H9 (cell line): Measurements from ENCODE around the gene CRYBA1. TPM values are rescaled to one million over a fixed set of nuclear protein-coding genes. Genes with fewer than 3 reads are reported as not detected.

Experiments
- DNase-seq: peaks from one replicate; pipeline ENCODE4 v3.0.0-alpha.2; 2017
- H2AFZ ChIP-seq: one replicate; pipeline ENCODE4 v1.6.1; 2013; ENCODE audit warnings: mild to moderate bottlenecking, low read length, control low read depth, moderate library complexity
- H2AK5ac ChIP-seq: 2 replicates; pipeline ENCODE4 v1.6.1; 2013; ENCODE audit warnings: low read length, control low read depth, mixed read lengths; ENCODE audit not compliant: insufficient read length
- H2BK120ac ChIP-seq: one replicate; pipeline ENCODE4 v1.6.1; 2013; ENCODE audit warnings: low read depth, mild to moderate bottlenecking, low read length, control low read depth, inconsistent platforms; ENCODE audit not compliant: poor library complexity, severe bottlenecking
- H2BK12ac ChIP-seq: 2 replicates; pipeline ENCODE4 v1.6.1; 2013; ENCODE audit warnings: low read length, control low read depth, mixed read lengths, low read depth; ENCODE audit not compliant: insufficient read length
- H2BK15ac ChIP-seq: 2 replicates; pipeline ENCODE4 v1.6.1; 2013; ENCODE audit warnings: low read depth, low read length, control low read depth
- H2BK20ac ChIP-seq: one replicate; pipeline ENCODE4 v1.6.1; 2013; ENCODE audit warnings: low read depth, mild to moderate bottlenecking, low read length, control low read depth, inconsistent platforms; ENCODE audit not compliant: poor library complexity, severe bottlenecking
- H2BK5ac ChIP-seq: 2 replicates; pipeline ENCODE4 v1.6.1; 2013; ENCODE audit warnings: low read length, control low read depth, mixed read lengths; ENCODE audit not compliant: insufficient read length
- H3K14ac ChIP-seq: 2 replicates; pipeline ENCODE4 v1.6.1; 2013; ENCODE audit warnings: low read length, control low read depth; ENCODE audit not compliant: insufficient read depth
- H3K18ac ChIP-seq: 2 replicates; pipeline ENCODE4 v1.6.1; 2013; ENCODE audit warnings: low read depth, mild to moderate bottlenecking, mixed read lengths, low read length, control low read depth; ENCODE audit not compliant: insufficient read length
- H3K23ac ChIP-seq: 2 replicates; pipeline ENCODE4 v1.6.1; 2013; ENCODE audit warnings: low read length, control low read depth, mixed read lengths, low read depth; ENCODE audit not compliant: insufficient read length
- H3K23me2 ChIP-seq: 2 replicates; pipeline ENCODE4 v1.6.1; 2013; ENCODE audit warnings: low read depth, mild to moderate bottlenecking, mixed read lengths, low read length, control low read depth; ENCODE audit not compliant: insufficient read length, poor library complexity, severe bottlenecking
- H3K27ac ChIP-seq: 2 replicates; pipeline ENCODE4 v1.5.1; 2013; ENCODE audit warnings: low read length, control low read depth, mixed read lengths, low read depth; ENCODE audit not compliant: insufficient read length
- H3K27me3 ChIP-seq: 2 replicates; pipeline ENCODE4 v1.6.1; 2013; ENCODE audit warnings: low read length, control low read depth, inconsistent platforms; ENCODE audit not compliant: insufficient read depth
- H3K4ac ChIP-seq: 2 replicates; pipeline ENCODE4 v1.6.1; 2013; ENCODE audit warnings: low read depth, mild to moderate bottlenecking, control low read depth, inconsistent platforms, low read length, moderate library complexity
- H3K4me1 ChIP-seq: 2 replicates; pipeline ENCODE4 v1.6.1; 2013; ENCODE audit warnings: low read length, control low read depth, inconsistent platforms; ENCODE audit not compliant: insufficient read depth
- H3K4me2 ChIP-seq: 2 replicates; pipeline ENCODE4 v1.6.1; 2013; ENCODE audit warnings: low read length, control low read depth, mixed read lengths; ENCODE audit not compliant: insufficient read length, insufficient read depth
- H3K56ac ChIP-seq: 2 replicates; pipeline ENCODE4 v1.6.1; 2013; ENCODE audit warnings: low read depth, mild to moderate bottlenecking, mixed read lengths, low read length, control low read depth; ENCODE audit not compliant: insufficient read length
- H3K79me1 ChIP-seq: 2 replicates; pipeline ENCODE4 v1.6.1; 2013; ENCODE audit warnings: low read depth, mild to moderate bottlenecking, moderate library complexity, low read length, control low read depth, inconsistent platforms; ENCODE audit not compliant: insufficient read depth, poor library complexity, severe bottlenecking
- H3K79me2 ChIP-seq: 2 replicates; pipeline ENCODE4 v1.6.1; 2013; ENCODE audit warnings: low read length, control low read depth, inconsistent platforms; ENCODE audit not compliant: insufficient read depth
- H3K9ac ChIP-seq: 2 replicates; pipeline ENCODE4 v1.6.1; 2013; ENCODE audit warnings: low read length, control low read depth, mixed read lengths; ENCODE audit not compliant: insufficient read length; ENCODE audit errors: extremely low read depth
- H3K9me3 ChIP-seq: one replicate; pipeline ENCODE4 v1.6.1; 2013; ENCODE audit warnings: low read depth, low read length, inconsistent platforms; ENCODE audit not compliant: control insufficient read depth
- H3T11ph ChIP-seq: one replicate; pipeline ENCODE4 v1.6.1; 2013; ENCODE audit warnings: mild to moderate bottlenecking, low read length, control low read depth, inconsistent platforms
- H4K20me1 ChIP-seq: one replicate; pipeline ENCODE4 v1.6.1; 2013; ENCODE audit not compliant: control insufficient read depth, insufficient read length, insufficient read depth
- H4K5ac ChIP-seq: 2 replicates; pipeline ENCODE4 v1.6.1; 2013; ENCODE audit warnings: low read depth, mild to moderate bottlenecking, mixed read lengths, low read length, control low read depth; ENCODE audit not compliant: insufficient read length
- H4K8ac ChIP-seq: replicated peaks from 2 replicates; pipeline ENCODE4 v1.6.1; 2013; ENCODE audit warnings: low read length, control low read depth, mixed read lengths, low read depth; ENCODE audit not compliant: insufficient read length
- H4K91ac ChIP-seq: 2 replicates; pipeline ENCODE4 v1.6.1; 2013; ENCODE audit warnings: low read depth, mild to moderate bottlenecking, moderate library complexity, mixed read lengths, low read length, control low read depth; ENCODE audit not compliant: insufficient read length
- H3K27ac Mint-ChIP-seq, 3 experiments: 2 replicates in 2 of 3; 3 replicates in 1 of 3; pipeline ENCODE4 v1.8.0; 2020 to 2021; ENCODE audit warnings: mixed read lengths in 3 of 3, mild to moderate bottlenecking in 1 of 3, moderate library complexity in 1 of 3
- H3K27me3 Mint-ChIP-seq: 2 replicates; pipeline ENCODE4 v1.8.0; 2021; ENCODE audit warnings: low read depth, mild to moderate bottlenecking, moderate library complexity, mixed read lengths
- H3K36me3 Mint-ChIP-seq, 3 experiments: 2 replicates in 2 of 3; 3 replicates in 1 of 3; pipeline ENCODE4 v1.8.0; 2020 to 2021; ENCODE audit warnings: low read depth in 3 of 3, mixed read lengths in 3 of 3; ENCODE audit not compliant: insufficient read depth in 1 of 3
- H3K4me1 Mint-ChIP-seq, 2 experiments: 2 replicates each; pipeline ENCODE4 v1.8.0; 2020; ENCODE audit warnings: mixed read lengths in 2 of 2
- H3K4me3 Mint-ChIP-seq, 2 experiments: 2 replicates in 1 of 2; 3 replicates in 1 of 2; pipeline ENCODE4 v1.8.0; 2020 to 2021; ENCODE audit warnings: mild to moderate bottlenecking in 2 of 2, mixed read lengths in 2 of 2, moderate library complexity in 1 of 2
- H3K9me3 Mint-ChIP-seq, 2 experiments: 2 replicates in 1 of 2; 3 replicates in 1 of 2; pipeline ENCODE4 v1.8.0; 2020; ENCODE audit warnings: mild to moderate bottlenecking in 2 of 2, mixed read lengths in 2 of 2, moderate library complexity in 1 of 2
- WGBS: extraction: QIAGEN DNeasy Blood & Tissue Kit; methylation state at CpG from one replicate; pipeline ENCODE4 v1.1.7; 2013; ENCODE audit warnings: missing lambda C conversion rate, low lambda C conversion rate, mixed read lengths; ENCODE audit not compliant: insufficient read length; ENCODE audit errors: extremely low coverage; 5-methylcytosine and 5-hydroxymethylcytosine counted together
- total RNA-seq: library from RNA; stranded (reverse); gene quantifications from 2 replicates; pipeline ENCODE4 v1.2.1, GENCODE V29; 2021
- TF ChIP-seq, protein P1 (sequence below): fragments of 200-600 bp; sonication (generic); conservative IDR thresholded peaks from 3 replicates; pipeline ENCODE4 v1.8.0; 2021; ENCODE audit warnings: antibody characterized with exemption, mild to moderate bottlenecking

CRYBA1 gene
- total RNA-seq, 1 experiment from 2014 or later: not detected

DNA sequence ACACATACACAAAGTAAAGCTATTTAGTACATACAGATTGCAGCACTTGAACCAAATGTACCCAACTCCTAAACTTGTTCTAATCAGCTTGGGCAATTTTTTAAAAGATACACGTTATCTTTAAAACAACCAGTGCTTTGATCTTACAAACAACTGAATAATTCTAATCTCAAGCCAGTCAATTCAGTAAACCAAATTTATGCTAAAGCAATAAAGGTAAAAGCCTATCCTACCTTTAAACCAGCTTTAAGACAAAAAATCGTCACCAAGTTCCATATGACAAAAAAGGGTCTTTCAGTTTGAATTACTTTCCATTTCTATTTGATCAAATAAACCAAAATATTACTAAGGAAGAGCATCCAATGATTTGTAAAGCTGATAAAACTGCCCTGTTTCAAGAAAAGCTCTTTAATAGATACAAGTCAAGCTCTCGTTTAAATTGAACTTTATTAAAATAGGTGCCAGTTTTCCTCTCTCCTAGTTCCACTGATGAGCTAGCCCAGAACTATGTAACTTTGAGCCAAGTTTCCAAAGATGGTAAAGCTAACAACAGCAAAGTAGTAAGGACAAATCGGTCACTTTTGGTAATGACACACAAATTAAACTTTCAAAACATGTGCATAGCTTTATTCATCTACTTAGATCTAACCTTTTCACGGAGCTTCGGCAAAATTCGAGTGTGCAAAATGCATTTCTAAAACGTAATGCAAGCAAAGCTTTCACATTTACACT, 10.2 kb downstream of the CRYBA1 start:
- H3K4me1 Mint-ChIP-seq: no peaks in the 10 kb centered on the region; a peak in 2 of 4 replicates
- H3K4me3 Mint-ChIP-seq: no peak overlapping the region
- TF ChIP-seq, protein P1, sequence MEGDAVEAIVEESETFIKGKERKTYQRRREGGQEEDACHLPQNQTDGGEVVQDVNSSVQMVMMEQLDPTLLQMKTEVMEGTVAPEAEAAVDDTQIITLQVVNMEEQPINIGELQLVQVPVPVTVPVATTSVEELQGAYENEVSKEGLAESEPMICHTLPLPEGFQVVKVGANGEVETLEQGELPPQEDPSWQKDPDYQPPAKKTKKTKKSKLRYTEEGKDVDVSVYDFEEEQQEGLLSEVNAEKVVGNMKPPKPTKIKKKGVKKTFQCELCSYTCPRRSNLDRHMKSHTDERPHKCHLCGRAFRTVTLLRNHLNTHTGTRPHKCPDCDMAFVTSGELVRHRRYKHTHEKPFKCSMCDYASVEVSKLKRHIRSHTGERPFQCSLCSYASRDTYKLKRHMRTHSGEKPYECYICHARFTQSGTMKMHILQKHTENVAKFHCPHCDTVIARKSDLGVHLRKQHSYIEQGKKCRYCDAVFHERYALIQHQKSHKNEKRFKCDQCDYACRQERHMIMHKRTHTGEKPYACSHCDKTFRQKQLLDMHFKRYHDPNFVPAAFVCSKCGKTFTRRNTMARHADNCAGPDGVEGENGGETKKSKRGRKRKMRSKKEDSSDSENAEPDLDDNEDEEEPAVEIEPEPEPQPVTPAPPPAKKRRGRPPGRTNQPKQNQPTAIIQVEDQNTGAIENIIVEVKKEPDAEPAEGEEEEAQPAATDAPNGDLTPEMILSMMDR: no peak
- no peak overlapping the region for H2AK5ac ChIP-seq
- WGBS: no CpG with 5 or more reads among the region's 8 CpGs
- no peak overlapping the region for H2BK5ac ChIP-seq
- H3K27ac Mint-ChIP-seq: peak overlapping the region in 1 of 3 experiments; percentile 79; a peak in 3 of 7 replicates
- no peaks in the 10 kb centered on the region for H3K9me3 ChIP-seq
- no peak for DNase-seq
- no peak overlapping the region for H4K91ac ChIP-seq
- no peak overlapping the region for H4K5ac ChIP-seq
- H4K20me1 ChIP-seq: no peaks in the 10 kb centered on the region
- no peak overlapping the region for H2BK15ac ChIP-seq
- H2BK20ac ChIP-seq: no peak overlapping the region
- no peak overlapping the region for H3K4me2 ChIP-seq
- no peak overlapping the region for H3T11ph ChIP-seq
- no peak overlapping the region for H2AFZ ChIP-seq
- H3K23me2 ChIP-seq: no peaks in the 10 kb centered on the region
- no peaks in the 10 kb centered on the region for H3K9me3 Mint-ChIP-seq
- peaks cover 3 to 38% (median 16%) of the 10 kb centered on the region in 3 experiments; a peak in 6 of 7 replicates for H3K36me3 Mint-ChIP-seq
- H3K9ac ChIP-seq: no peak overlapping the region
- no peaks in the 10 kb centered on the region for H3K79me2 ChIP-seq
- H3K27ac ChIP-seq: no peak overlapping the region
- H3K4ac ChIP-seq: no peak overlapping the region
- H4K8ac ChIP-seq: no peak overlapping the region
- no peak overlapping the region for H3K18ac ChIP-seq
- no peak overlapping the region for H2BK120ac ChIP-seq
- H3K4me1 ChIP-seq: 0 out of 2 replicates have a peak, but pooled peaks cover 2% of the 10 kb centered on the region
- peaks cover 6% of the 10 kb centered on the region for H3K79me1 ChIP-seq
- no peak overlapping the region for H3K14ac ChIP-seq
- no peak overlapping the region for H3K23ac ChIP-seq
- no peaks in the 10 kb centered on the region for H3K27me3 Mint-ChIP-seq
- no peak overlapping the region for H3K56ac ChIP-seq
- H3K27me3 ChIP-seq: no peaks in the 10 kb centered on the region
- H2BK12ac ChIP-seq: no peak overlapping the region
